Activated CD8-positive, alpha-beta memory T cell treated with anti-CD3 and anti-CD28 coated beads for 4 hours (primary cell): ENCODE data around the gene NELFB.

Experiments used
- DNase-seq, 2 donors: peaks; one replicate each; pipeline ENCODE4 v3.0.0-alpha.2; 2020; ENCODE audit warnings: low read depth in 2 of 2

Gene NELFB

GRCh38 chr9:137223078-137223970 is 31.8 kb upstream of the NELFB start:
- DNase-seq: peak; percentile 97

DNA sequence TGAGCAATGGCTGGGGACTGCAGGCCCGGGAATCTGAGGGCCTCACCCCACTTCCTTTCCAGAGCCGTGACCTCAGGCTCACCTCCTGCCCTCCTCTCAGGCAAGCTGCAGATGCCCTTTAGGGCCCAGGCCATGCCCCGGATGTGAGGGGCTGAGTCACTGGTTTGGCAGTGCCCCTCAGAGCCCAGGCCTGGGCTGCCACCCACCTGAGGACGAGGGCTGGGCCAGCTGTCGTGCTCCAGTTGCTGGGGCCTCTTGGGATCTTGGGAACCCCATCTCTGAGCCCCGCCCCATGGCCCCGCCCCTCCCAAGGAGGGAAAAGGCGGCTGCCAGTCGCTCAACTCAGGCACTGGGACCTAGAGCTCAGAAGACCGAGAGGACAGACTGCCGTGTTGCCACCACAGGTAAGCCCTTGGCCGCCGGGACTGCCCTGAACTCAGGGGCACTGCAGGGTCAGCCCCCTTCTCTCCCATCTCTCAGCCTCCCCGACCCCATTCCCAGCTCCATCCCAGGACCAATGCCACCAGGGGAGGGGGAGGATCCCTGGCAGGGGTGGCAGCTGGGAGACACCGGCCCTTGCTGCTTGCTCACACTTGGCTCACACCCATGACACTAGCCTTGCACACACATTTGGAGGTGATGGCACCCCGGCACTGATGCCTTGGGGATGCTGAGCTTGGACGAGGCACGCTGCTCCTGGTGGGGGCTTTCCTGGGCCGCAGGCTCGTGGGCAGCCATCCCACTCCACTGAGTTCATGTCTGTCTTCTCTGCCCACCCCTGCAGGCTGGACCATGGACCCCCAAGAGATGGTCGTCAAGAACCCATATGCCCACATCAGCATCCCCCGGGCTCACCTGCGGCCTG is 30.1 kb upstream of the NELFB start, which contains the start of gene CYSRT1:
Gene CYSRT1, plus strand, starts transcription at position 345 of the 865 bp plus-strand sequence. Its CDS starts 448 bp downstream, at position 793.
- no peak for DNase-seq

- DNase-seq: no peak
Measured at GRCh38 chr9:137225699-137226331, 29.3 kb upstream of the NELFB start.

DNA sequence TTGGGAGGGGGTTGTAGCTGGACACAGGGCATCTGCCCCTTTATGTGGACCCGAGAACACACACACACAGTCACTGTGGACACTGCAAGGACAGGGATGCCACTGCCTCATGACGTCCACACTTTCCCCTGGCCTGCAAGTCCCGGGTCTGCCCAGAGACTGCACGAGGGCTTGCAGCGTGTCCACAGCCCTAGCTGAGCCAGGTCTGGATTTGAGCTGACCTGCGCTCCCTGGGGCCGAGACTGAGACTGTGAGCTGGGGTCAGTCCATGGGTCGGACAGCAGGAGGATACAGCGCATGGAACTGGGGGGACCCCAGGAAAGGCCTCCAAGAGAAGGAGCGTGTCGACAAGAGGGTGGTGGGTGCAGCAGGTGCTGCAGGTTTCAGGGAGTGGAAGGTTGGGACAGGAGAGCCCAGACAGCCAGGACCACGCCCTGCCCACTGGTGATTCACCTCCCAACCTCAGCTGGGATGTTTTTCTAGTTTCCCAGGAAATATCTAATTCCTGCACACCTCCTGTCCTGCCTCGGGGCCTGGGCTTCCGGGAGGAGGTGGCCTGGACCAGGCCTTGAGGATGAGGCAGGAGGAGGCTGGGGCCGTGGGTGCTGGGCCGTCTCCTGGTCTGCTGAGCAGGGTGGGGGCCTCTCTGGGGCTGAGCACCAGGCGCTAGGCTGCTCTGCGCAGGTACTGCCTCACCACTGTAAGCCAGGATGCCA is 28.6 kb upstream of the NELFB start:
- no peak for DNase-seq

- DNase-seq: peak; percentile 64 to 69
Measured at GRCh38 chr9:137227054-137227852, 27.9 kb upstream of the NELFB start, which contains the start of gene RNF224. TSS of gene RNF224 (plus strand) at chr9:137227502. CDS start at chr9:137228336, 834 bp downstream.

GRCh38 chr9:137227853-137228505 is 27.1 kb upstream of the NELFB start:
- no peak for DNase-seq

GRCh38 chr9:137228506-137228967 is 26.6 kb upstream of the NELFB start:
- no peak for DNase-seq

GRCh38 chr9:137228968-137229896 is 25.9 kb upstream of the NELFB start:
- no peak for DNase-seq

- no peak for DNase-seq
Measured at GRCh38 chr9:137229903-137230704, 25.0 kb upstream of the NELFB start.

DNA sequence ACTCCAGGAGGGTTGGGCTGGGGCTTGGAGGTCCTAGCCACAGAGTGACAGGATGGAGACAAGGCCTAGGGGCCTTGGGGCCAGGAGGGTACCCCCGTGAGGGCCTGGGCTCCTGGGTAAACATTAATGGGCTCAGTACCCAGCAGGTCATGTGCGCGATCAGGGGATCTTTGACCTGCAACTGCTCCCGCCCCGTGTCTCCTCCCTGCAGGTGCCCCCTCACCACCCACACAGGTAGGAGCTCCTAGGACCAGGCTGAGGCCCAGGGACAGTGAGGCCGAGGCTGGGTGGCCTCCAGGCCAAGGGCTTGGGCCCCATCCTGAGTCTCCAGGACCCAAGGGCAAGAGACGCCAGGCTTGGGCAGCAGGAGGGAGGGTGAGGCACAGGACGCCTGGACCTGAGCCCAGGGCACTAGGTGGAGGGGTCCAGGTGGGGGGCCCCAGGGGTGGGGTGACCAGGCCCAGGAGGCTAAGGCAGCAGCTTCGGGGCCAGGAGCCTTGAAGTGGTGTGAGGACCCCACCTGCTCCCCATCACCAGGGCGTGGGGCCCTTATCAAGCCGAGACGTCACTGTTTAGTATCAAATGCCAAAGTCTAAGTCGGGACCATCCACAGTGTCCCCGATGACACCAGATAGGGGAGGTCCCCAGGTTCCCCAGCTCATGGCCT is 24.3 kb upstream of the NELFB start, which contains the start of gene SLC34A3:
Gene SLC34A3, plus strand, starts transcription at position 197 of the 667 bp plus-strand sequence. CDS start 802 bp downstream, outside the sequence.
- no peak for DNase-seq

GRCh38 chr9:137231372-137232039 is 23.6 kb upstream of the NELFB start:
- no peak for DNase-seq

DNA sequence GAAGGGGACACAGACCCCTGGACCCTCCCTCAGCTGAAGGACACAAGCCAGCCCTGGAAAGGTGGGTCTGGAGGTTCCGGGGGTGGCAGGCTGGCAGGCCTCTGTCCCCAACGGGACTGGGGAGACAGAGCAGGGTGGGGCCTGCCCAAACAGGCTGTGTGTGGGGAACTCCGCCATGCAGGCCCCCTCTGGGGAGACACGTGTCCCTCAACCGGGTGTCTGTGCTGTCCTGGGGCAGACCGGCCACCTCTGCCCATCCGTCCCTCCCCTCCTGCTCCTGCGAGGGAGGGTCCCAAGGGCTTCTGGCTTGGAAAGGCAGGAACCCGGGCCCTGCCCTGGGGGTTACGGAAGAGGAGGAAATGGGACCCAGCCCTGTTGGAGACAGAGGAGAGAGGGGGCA is 23.0 kb upstream of the NELFB start:
- no peak for DNase-seq

DNA sequence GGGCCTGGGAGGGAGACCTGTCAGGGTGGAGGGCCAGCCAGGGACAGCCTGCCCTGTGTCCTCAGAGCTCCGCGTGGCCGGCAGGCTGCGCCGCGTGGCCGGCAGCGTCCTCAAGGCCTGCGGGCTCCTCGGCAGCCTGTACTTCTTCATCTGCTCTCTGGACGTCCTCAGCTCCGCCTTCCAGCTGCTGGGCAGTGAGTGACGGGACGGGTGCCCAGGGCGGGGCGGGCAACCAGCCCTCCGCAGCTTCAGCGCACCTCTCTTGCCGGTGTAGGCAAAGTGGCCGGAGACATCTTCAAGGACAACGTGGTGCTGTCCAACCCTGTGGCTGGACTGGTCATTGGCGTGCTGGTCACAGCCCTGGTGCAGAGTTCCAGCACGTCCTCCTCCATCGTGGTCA is 22.6 kb upstream of the NELFB start:
- DNase-seq: no peak

- no peak for DNase-seq
Measured at GRCh38 chr9:137233143-137233980, 21.8 kb upstream of the NELFB start.

- DNase-seq: no peak
Measured at GRCh38 chr9:137234055-137234697, 21.0 kb upstream of the NELFB start.
